PC-3 (cell line): Measurements from ENCODE around the gene TFIP11. TPM values are rescaled to one million over a fixed set of nuclear protein-coding genes. Genes with fewer than 3 reads are reported as not detected.

Source experiments
- ATAC-seq: fragments of 200-7000 bp; cut with Tn5 transposase; 2 replicates; pipeline ENCODE4 v1.9.1; 2020; ENCODE audit warnings: mild to moderate bottlenecking, moderate library complexity
- BruUV-seq: library from RNA; stranded (reverse); fragments of 400-500 nt; replicated peaks from 2 replicates; lab custom pipeline; 2021; lab: Mats Ljungman, UMichigan
- CTCF ChIA-PET: fragments of 300-600 bp; sonication (Branson Sonifier 250); formaldehyde crosslinking; loops from one replicate; lab custom pipeline; 2022; ENCODE audit warnings: antibody characterized with exemption; lab: Charles Lee
- POLR2A ChIA-PET: fragments of 300-600 bp; sonication (Branson Sonifier 250); formaldehyde crosslinking; loops from one replicate; lab custom pipeline; 2022; ENCODE audit warnings: antibody characterized with exemption; ENCODE audit not compliant: unreplicated experiment; lab: Charles Lee
- DNase-seq: peaks from one replicate; pipeline ENCODE4 v3.0.0-alpha.2; 2015
- H2AFZ ChIP-seq: fragments of 300-600 bp; sonication (generic); 2 replicates; pipeline ENCODE4 v1.6.0; 2016; ENCODE audit warnings: antibody characterized with exemption, low read length
- H3F3A ChIP-seq: fragments of 300-600 bp; sonication (generic); one replicate; pipeline ENCODE4 v1.6.0; 2017; ENCODE audit warnings: antibody characterized with exemption, low read length, control low read depth, mild to moderate bottlenecking; ENCODE audit not compliant: unreplicated experiment
- H3K27ac ChIP-seq: fragments of 300-600 bp; sonication (generic); 2 replicates; pipeline ENCODE4 v1.5.1; 2016; ENCODE audit warnings: mild to moderate bottlenecking, low read length
- H3K27me3 ChIP-seq: fragments of 300-600 bp; sonication (generic); 2 replicates; pipeline ENCODE4 v1.6.1; 2016; ENCODE audit warnings: low read length, mixed read lengths
- H3K36me3 ChIP-seq: fragments of 300-600 bp; sonication (generic); 2 replicates; pipeline ENCODE4 v1.6.1; 2016; ENCODE audit warnings: low read depth, mixed run types, low read length, mixed read lengths
- H3K4me1 ChIP-seq: fragments of 300-600 bp; sonication (generic); 2 replicates; pipeline ENCODE4 v1.5.1; 2016; ENCODE audit warnings: low read length; ENCODE audit not compliant: insufficient read depth
- H3K4me2 ChIP-seq: fragments of 300-600 bp; sonication (generic); 2 replicates; pipeline ENCODE4 v1.6.0; 2016; ENCODE audit warnings: low read length
- H3K4me3 ChIP-seq: fragments of 300-600 bp; sonication (generic); 2 replicates; pipeline ENCODE4 v1.5.1; 2016; ENCODE audit warnings: mild to moderate bottlenecking, low read length, mixed read lengths
- H3K79me2 ChIP-seq: fragments of 300-600 bp; sonication (generic); 2 replicates; pipeline ENCODE4 v1.6.1; 2017; ENCODE audit warnings: low read length, mixed read lengths
- H3K9ac ChIP-seq: fragments of 300-600 bp; sonication (generic); 2 replicates; pipeline ENCODE4 v1.6.0; 2016; ENCODE audit warnings: mild to moderate bottlenecking, low read length
- H3K9me2 ChIP-seq: fragments of 300-600 bp; sonication (generic); replicated peaks from 2 replicates; pipeline ENCODE4 v1.6.1; 2016; ENCODE audit warnings: mixed run types, low read length, mixed read lengths
- H3K9me3 ChIP-seq: fragments of 300-600 bp; sonication (generic); 2 replicates; pipeline ENCODE4 v1.6.1; 2016; ENCODE audit warnings: low read length, mixed read lengths
- H4K20me1 ChIP-seq: fragments of 300-600 bp; sonication (generic); 2 replicates; pipeline ENCODE4 v1.6.1; 2016; ENCODE audit warnings: low read length, mixed read lengths
- CTCF ChIP-seq: fragments of 300-600 bp; sonication (generic); conservative IDR thresholded peaks from 2 replicates; pipeline ENCODE4 v1.5.1; 2017; ENCODE audit warnings: antibody characterized with exemption, low read depth, mild to moderate bottlenecking, low read length
- EZH2 ChIP-seq: fragments of 300-600 bp; sonication (generic); IDR thresholded peaks from one replicate; pipeline ENCODE4 v1.6.1; 2017; ENCODE audit warnings: antibody characterized with exemption, mild to moderate bottlenecking, low read length; ENCODE audit not compliant: unreplicated experiment
- EZH2phosphoT487 ChIP-seq: fragments of 300-600 bp; sonication (generic); IDR thresholded peaks from 2 replicates; pipeline ENCODE4 v1.6.1; 2018; ENCODE audit warnings: mild to moderate bottlenecking, antibody characterized with exemption, low read length, borderline replicate concordance
- intact Hi-C: fragments of 100-400 bp; cut with micrococcal nuclease; formaldehyde crosslinking; loops from 2 replicates; pipeline ENCODE4 v1.9.0; 2023
- total RNA-seq: library from RNA; depleted of rRNA; stranded (reverse); fragments of >200 nt; gene quantifications from 2 replicates; pipeline ENCODE4 v1.2.3, GENCODE V29; 2014

Gene TFIP11
- total RNA-seq, 1 experiment from 2014 or later = 22.4 TPM

- H3K27me3 ChIP-seq = no peaks in the 10 kb centered on the region
- H3K9me3 ChIP-seq = no peaks in the 10 kb centered on the region
- POLR2A ChIA-PET = no interaction called here
- intact Hi-C loops = no loop called here
- H3K4me1 ChIP-seq = no peaks in the 10 kb centered on the region
- no peaks in the 10 kb centered on the region for H3K9me2 ChIP-seq
- H3K4me2 ChIP-seq = no peak overlapping the region
- ATAC-seq (no peak), DNase-seq (no peak)
- no peak overlapping the region for H3K9ac ChIP-seq
- no peaks in the 10 kb centered on the region for H3K79me2 ChIP-seq
- no peak for TF ChIP-seq EZH2phosphoT487
- TF ChIP-seq EZH2 = no peak
- TF ChIP-seq CTCF = no peak
- H3K4me3 ChIP-seq = no peak overlapping the region
- no TSS peak for BruUV-seq
- no peak overlapping the region for H2AFZ ChIP-seq
- H3F3A ChIP-seq = no peaks in the 10 kb centered on the region
- CTCF ChIA-PET = no interaction called here
- no peak overlapping the region for H3K27ac ChIP-seq
- no peaks in the 10 kb centered on the region for H4K20me1 ChIP-seq
- H3K36me3 ChIP-seq = no peaks in the 10 kb centered on the region
Observed at GRCh38 chr22:26453216-26453615, 59.1 kb downstream of the TFIP11 start.

GRCh38 chr22:26452236-26453016 is 59.8 kb downstream of the TFIP11 start:
- H3K27me3 ChIP-seq = no peaks in the 10 kb centered on the region
- no peak for TF ChIP-seq EZH2phosphoT487
- no peak for TF ChIP-seq CTCF
- TF ChIP-seq EZH2 = no peak
- no peak overlapping the region for H2AFZ ChIP-seq
- CTCF ChIA-PET = no interaction called here
- no peak overlapping the region for H3K9ac ChIP-seq
- H3K9me2 ChIP-seq = no peaks in the 10 kb centered on the region
- H3K27ac ChIP-seq = no peak overlapping the region
- no peak overlapping the region for H3K4me3 ChIP-seq
- intact Hi-C loops = no loop called here
- H3K36me3 ChIP-seq = no peaks in the 10 kb centered on the region
- POLR2A ChIA-PET = no interaction called here
- H3K4me2 ChIP-seq = no peak overlapping the region
- H4K20me1 ChIP-seq = no peaks in the 10 kb centered on the region
- H3K4me1 ChIP-seq = no peaks in the 10 kb centered on the region
- no peaks in the 10 kb centered on the region for H3K79me2 ChIP-seq
- BruUV-seq = TSS peak; percentile 6
- ATAC-seq (no peak), DNase-seq (no peak)
- no peaks in the 10 kb centered on the region for H3K9me3 ChIP-seq
- no peaks in the 10 kb centered on the region for H3F3A ChIP-seq

- H3K9ac ChIP-seq = no peak overlapping the region
- no peaks in the 10 kb centered on the region for H3K9me3 ChIP-seq
- no peaks in the 10 kb centered on the region for H3F3A ChIP-seq
- no peaks in the 10 kb centered on the region for H3K36me3 ChIP-seq
- no peaks in the 10 kb centered on the region for H3K9me2 ChIP-seq
- DNase-seq = no peak
- ChIA-PET POLR2A (no interaction called here), CTCF (no interaction called here)
- H3K27me3 ChIP-seq = no peaks in the 10 kb centered on the region
- TF ChIP-seq EZH2phosphoT487 (no peak), CTCF (no peak), EZH2 (no peak)
- no peaks in the 10 kb centered on the region for H3K79me2 ChIP-seq
- BruUV-seq = no TSS peak
- intact Hi-C loops = no loop called here
- no peak for ATAC-seq
- no peak overlapping the region for H3K27ac ChIP-seq
- H3K4me1 ChIP-seq = no peaks in the 10 kb centered on the region
- no peak overlapping the region for H3K4me3 ChIP-seq
- H4K20me1 ChIP-seq = no peaks in the 10 kb centered on the region
- H3K4me2 ChIP-seq = no peak overlapping the region
- H2AFZ ChIP-seq = no peak overlapping the region
Observed at GRCh38 chr22:26450453-26451185, 61.7 kb downstream of the TFIP11 start.
